ENCODE data around the gene TAB2. TPM values are rescaled to one million over a fixed set of nuclear protein-coding genes. Genes with fewer than 3 reads are reported as not detected.
"Not testable (repeated sequence)": the region's sequence is repeated elsewhere in the genome, so short reads cannot be mapped to it uniquely, and the experiment has no call there.

The TAB2 gene
- total RNA-seq, 1 donor from 2014 or later, result 17.7 TPM

- DNase-seq (ENCODE audit: low read depth, low spot score), result no peak
Observed at GRCh38 chr6:149333266-149333620, 15.7 kb downstream of the TAB2 start.

- peak; percentile 37 for DNase-seq (ENCODE audit: low read depth, low spot score)
Observed at GRCh38 chr6:149334201-149334600, 16.7 kb downstream of the TAB2 start.

GRCh38 chr6:149334682-149335160 is 17.2 kb downstream of the TAB2 start:
- DNase-seq (ENCODE audit: low read depth, low spot score), result peak; percentile 50

- peak; percentile 22 for DNase-seq (ENCODE audit: low read depth, low spot score)
Observed at GRCh38 chr6:149335924-149336608, 18.6 kb downstream of the TAB2 start.

- no peak for DNase-seq (ENCODE audit: low read depth, low spot score)
Observed at GRCh38 chr6:149336609-149336928, 19.1 kb downstream of the TAB2 start.

GRCh38 chr6:149337320-149337719 is 19.8 kb downstream of the TAB2 start:
- no peak for DNase-seq (ENCODE audit: low read depth, low spot score)

- no peak for DNase-seq (ENCODE audit: low read depth, low spot score)
Observed at GRCh38 chr6:149340200-149340599, 22.7 kb downstream of the TAB2 start.

- no peak for DNase-seq (ENCODE audit: low read depth, low spot score)
Observed at GRCh38 chr6:149342525-149342924, 25.0 kb downstream of the TAB2 start.

GRCh38 chr6:149343501-149343900 is 26.0 kb downstream of the TAB2 start:
- DNase-seq (ENCODE audit: low read depth, low spot score), result no peak

- no peak for DNase-seq (ENCODE audit: low read depth, low spot score)
Observed at GRCh38 chr6:149346078-149346477, 28.6 kb downstream of the TAB2 start.

- no peak for DNase-seq (ENCODE audit: low read depth, low spot score)
Observed at GRCh38 chr6:149347067-149347466, 29.6 kb downstream of the TAB2 start.

GRCh38 chr6:149349279-149349678 is 31.8 kb downstream of the TAB2 start:
- not testable (repeated sequence) for DNase-seq (ENCODE audit: low read depth, low spot score)

GRCh38 chr6:149354009-149354408 is 36.5 kb downstream of the TAB2 start:
- no peak for DNase-seq (ENCODE audit: low read depth, low spot score)

- DNase-seq (ENCODE audit: low read depth, low spot score), result no peak
Observed at GRCh38 chr6:149356081-149356750, 38.7 kb downstream of the TAB2 start.

- no peak for DNase-seq (ENCODE audit: low read depth, low spot score)
Observed at GRCh38 chr6:149357726-149358538, 40.4 kb downstream of the TAB2 start.

GRCh38 chr6:149359440-149359839 is 41.9 kb downstream of the TAB2 start:
- no peak for DNase-seq (ENCODE audit: low read depth, low spot score)

GRCh38 chr6:149360536-149360935 is 43.0 kb downstream of the TAB2 start:
- DNase-seq (ENCODE audit: low read depth, low spot score), result no peak

- DNase-seq (ENCODE audit: low read depth, low spot score), result no peak
Observed at GRCh38 chr6:149362289-149362688, 44.8 kb downstream of the TAB2 start.

- no peak for DNase-seq (ENCODE audit: low read depth, low spot score)
Observed at GRCh38 chr6:149363154-149363553, 45.6 kb downstream of the TAB2 start.

- DNase-seq (ENCODE audit: low read depth, low spot score), result no peak
Observed at GRCh38 chr6:149364557-149364956, 47.0 kb downstream of the TAB2 start.

- no peak for DNase-seq (ENCODE audit: low read depth, low spot score)
Observed at GRCh38 chr6:149365197-149365596, 47.7 kb downstream of the TAB2 start.

GRCh38 chr6:149366267-149366921 is 48.9 kb downstream of the TAB2 start:
- no peak for DNase-seq (ENCODE audit: low read depth, low spot score)
